Neural cell (in vitro differentiated cells): ENCODE measurements around the gene AGPAT4. TPM values are rescaled to one million over a fixed set of nuclear protein-coding genes. Genes with fewer than 3 reads are reported as not detected.

Experiments used
- H2AFZ ChIP-seq: fragments of 200-600, 300-800 bp; sonication (generic), shearing (Covaris generic); 2 replicates; pipeline ENCODE4 v1.6.0; 2014; ENCODE audit warnings: low read depth, mild to moderate bottlenecking, antibody characterized with exemption, low read length, moderate library complexity
- H3F3A ChIP-seq: fragments of 200-600 bp; shearing (Covaris generic); 2 replicates; pipeline ENCODE4 v1.6.1; 2016; ENCODE audit warnings: mild to moderate bottlenecking, moderate library complexity, mixed read lengths, antibody characterized with exemption, low read length; ENCODE audit not compliant: insufficient read depth, poor library complexity, severe bottlenecking
- H3K27ac ChIP-seq: fragments of 200-600, 300-800 bp; sonication (generic), shearing (Covaris generic); 2 replicates; pipeline ENCODE4 v1.5.1; 2014; ENCODE audit warnings: mild to moderate bottlenecking, low read length, moderate library complexity
- H3K27me3 ChIP-seq: fragments of 300-800, 200-600 bp; sonication (generic), shearing (Covaris generic); 2 replicates; pipeline ENCODE4 v1.6.0; 2014; ENCODE audit warnings: mild to moderate bottlenecking, low read depth, low read length, moderate library complexity; ENCODE audit not compliant: insufficient read depth
- H3K36me3 ChIP-seq: fragments of 300-800, 200-600 bp; sonication (generic), shearing (Covaris generic); 2 replicates; pipeline ENCODE4 v1.5.1; 2014; ENCODE audit warnings: mild to moderate bottlenecking, antibody characterized with exemption, low read length, moderate library complexity; ENCODE audit not compliant: insufficient read depth
- H3K4me2 ChIP-seq: fragments of 300-800, 200-600 bp; sonication (generic), shearing (Covaris generic); 2 replicates; pipeline ENCODE4 v1.6.0; 2014; ENCODE audit warnings: mild to moderate bottlenecking, low read length
- H3K4me3 ChIP-seq: fragments of 300-800, 200-600 bp; sonication (generic), shearing (Covaris generic); 2 replicates; pipeline ENCODE4 v1.5.1; 2014; ENCODE audit warnings: mild to moderate bottlenecking, low read length, moderate library complexity
- H3K79me2 ChIP-seq: fragments of 200-600 bp; shearing (Covaris generic); replicated peaks from 2 replicates; pipeline ENCODE4 v1.6.0; 2014; ENCODE audit warnings: mild to moderate bottlenecking, low read length, moderate library complexity; ENCODE audit not compliant: insufficient read depth
- H3K9ac ChIP-seq: fragments of 300-800, 200-600 bp; sonication (generic), shearing (Covaris generic); 2 replicates; pipeline ENCODE4 v1.6.1; 2016; ENCODE audit warnings: mild to moderate bottlenecking, low read length, mixed read lengths
- H3K9me2 ChIP-seq: fragments of 200-600 bp; shearing (Covaris generic); 2 replicates; pipeline ENCODE4 v1.6.1; 2016; ENCODE audit warnings: mild to moderate bottlenecking, low read length, mixed read lengths; ENCODE audit not compliant: insufficient read depth
- H3K9me3 ChIP-seq: fragments of 200-600, 300-800 bp; sonication (generic), shearing (Covaris generic); 2 replicates; pipeline ENCODE4 v1.6.1; 2016; ENCODE audit warnings: mild to moderate bottlenecking, mixed run types, low read length, moderate library complexity, mixed read lengths
- H4K20me1 ChIP-seq: fragments of 200-600 bp; shearing (Covaris generic); 2 replicates; pipeline ENCODE4 v1.6.1; 2016; ENCODE audit warnings: mild to moderate bottlenecking, mixed run types; ENCODE audit not compliant: insufficient read depth
- CTCF ChIP-seq: fragments of 450-650 bp; IDR thresholded peaks from 2 replicates; pipeline ENCODE4 v1.5.1; 2014; ENCODE audit warnings: antibody characterized with exemption, mild to moderate bottlenecking, moderate library complexity; ENCODE audit not compliant: poor library complexity, severe bottlenecking
- EP300 ChIP-seq: fragments of 450-650 bp; conservative IDR thresholded peaks from 2 replicates; pipeline ENCODE4 v1.6.1; 2014; ENCODE audit warnings: antibody characterized with exemption, mild to moderate bottlenecking, moderate library complexity; ENCODE audit not compliant: poor library complexity, severe bottlenecking
- EZH2 ChIP-seq: fragments of 200-600, 300-800 bp; shearing (Covaris generic), sonication (generic); IDR thresholded peaks from 2 replicates; pipeline ENCODE4 v1.6.1; 2014; ENCODE audit warnings: antibody characterized with exemption, low read length, borderline replicate concordance, mild to moderate bottlenecking; ENCODE audit not compliant: insufficient read depth, poor library complexity, severe bottlenecking
- MXI1 ChIP-seq: fragments of 450-650 bp; conservative IDR thresholded peaks from 2 replicates; pipeline ENCODE4 v1.6.1; 2014; ENCODE audit warnings: antibody characterized with exemption, mild to moderate bottlenecking; ENCODE audit not compliant: poor library complexity, severe bottlenecking
- POLR2AphosphoS5 ChIP-seq: IDR thresholded peaks from 2 replicates; pipeline ENCODE4 v1.6.1; 2012
- RAD21 ChIP-seq: fragments of 450-650 bp; conservative IDR thresholded peaks from 2 replicates; pipeline ENCODE4 v1.6.1; 2014; ENCODE audit warnings: antibody characterized with exemption, mild to moderate bottlenecking, moderate library complexity
- REST ChIP-seq: IDR thresholded peaks from 2 replicates; pipeline ENCODE4 v1.6.1; 2012; ENCODE audit warnings: borderline replicate concordance
- SMC3 ChIP-seq: fragments of 450-650 bp; conservative IDR thresholded peaks from 2 replicates; pipeline ENCODE4 v1.6.1; 2014; ENCODE audit warnings: antibody characterized with exemption, mild to moderate bottlenecking, moderate library complexity; ENCODE audit not compliant: poor library complexity
- TAF1 ChIP-seq: IDR thresholded peaks from 2 replicates; pipeline ENCODE4 v1.6.1; 2012; ENCODE audit warnings: low read depth
- polyA plus RNA-seq: library from polyadenylated mRNA; depleted of rRNA; stranded (reverse); fragments of >200 nt; gene quantifications from 2 replicates; pipeline ENCODE4 v1.2.3, GENCODE V29; 2014

The AGPAT4 gene
- polyA plus RNA-seq, 1 donor from 2014 or later, result 42.6 TPM

GRCh38 chr6:161246725-161247124 is 27.1 kb downstream of the AGPAT4 start:
- TF ChIP-seq TAF1, result no peak
- TF ChIP-seq CTCF, result no peak
- TF ChIP-seq REST, result no peak
- no peak for TF ChIP-seq SMC3
- no peak for TF ChIP-seq RAD21
- TF ChIP-seq EP300, result no peak
- TF ChIP-seq POLR2AphosphoS5, result no peak
- no peak for TF ChIP-seq MXI1
- no peak for TF ChIP-seq EZH2
- no peaks in the 10 kb centered on the region for H3K27me3 ChIP-seq
- H4K20me1 ChIP-seq, result no peaks in the 10 kb centered on the region
- peaks cover 7% of the 10 kb centered on the region for H3K9me3 ChIP-seq
- H3K27ac ChIP-seq, result no peak overlapping the region
- no peaks in the 10 kb centered on the region for H3F3A ChIP-seq
- H3K9ac ChIP-seq, result no peak overlapping the region
- H3K36me3 ChIP-seq, result peaks cover 4% of the 10 kb centered on the region
- H3K9me2 ChIP-seq, result no peaks in the 10 kb centered on the region
- H3K4me2 ChIP-seq, result no peak overlapping the region
- no peak overlapping the region for H2AFZ ChIP-seq
- no peak overlapping the region for H3K4me3 ChIP-seq
- H3K79me2 ChIP-seq, result peaks cover 86% of the 10 kb centered on the region

GRCh38 chr6:161245363-161245762 is 28.5 kb downstream of the AGPAT4 start:
- H3K27ac ChIP-seq, result no peak overlapping the region
- no peaks in the 10 kb centered on the region for H4K20me1 ChIP-seq

More at GRCh38 chr6:161245363-161245762, 28.5 kb downstream of the AGPAT4 start:
- H3K36me3 ChIP-seq, result peaks cover 4% of the 10 kb centered on the region
- no peak overlapping the region for H3K9ac ChIP-seq
- no peak overlapping the region for H3K4me3 ChIP-seq
- no peak for TF ChIP-seq SMC3
- no peak for TF ChIP-seq TAF1
- no peak for TF ChIP-seq RAD21
- TF ChIP-seq REST, result no peak
- TF ChIP-seq MXI1, result no peak
- no peak for TF ChIP-seq CTCF
- TF ChIP-seq EZH2, result no peak
- TF ChIP-seq EP300, result no peak
- no peak for TF ChIP-seq POLR2AphosphoS5
- H2AFZ ChIP-seq, result no peak overlapping the region
- peaks cover 7% of the 10 kb centered on the region for H3K9me3 ChIP-seq
- no peak overlapping the region for H3K4me2 ChIP-seq
- H3F3A ChIP-seq, result no peaks in the 10 kb centered on the region
- H3K27me3 ChIP-seq, result no peaks in the 10 kb centered on the region
- H3K79me2 ChIP-seq, result peaks cover 90% of the 10 kb centered on the region
- H3K9me2 ChIP-seq, result no peaks in the 10 kb centered on the region
